ENCODE measurements around the gene ADGRA1.

ADGRA1 gene

DNA sequence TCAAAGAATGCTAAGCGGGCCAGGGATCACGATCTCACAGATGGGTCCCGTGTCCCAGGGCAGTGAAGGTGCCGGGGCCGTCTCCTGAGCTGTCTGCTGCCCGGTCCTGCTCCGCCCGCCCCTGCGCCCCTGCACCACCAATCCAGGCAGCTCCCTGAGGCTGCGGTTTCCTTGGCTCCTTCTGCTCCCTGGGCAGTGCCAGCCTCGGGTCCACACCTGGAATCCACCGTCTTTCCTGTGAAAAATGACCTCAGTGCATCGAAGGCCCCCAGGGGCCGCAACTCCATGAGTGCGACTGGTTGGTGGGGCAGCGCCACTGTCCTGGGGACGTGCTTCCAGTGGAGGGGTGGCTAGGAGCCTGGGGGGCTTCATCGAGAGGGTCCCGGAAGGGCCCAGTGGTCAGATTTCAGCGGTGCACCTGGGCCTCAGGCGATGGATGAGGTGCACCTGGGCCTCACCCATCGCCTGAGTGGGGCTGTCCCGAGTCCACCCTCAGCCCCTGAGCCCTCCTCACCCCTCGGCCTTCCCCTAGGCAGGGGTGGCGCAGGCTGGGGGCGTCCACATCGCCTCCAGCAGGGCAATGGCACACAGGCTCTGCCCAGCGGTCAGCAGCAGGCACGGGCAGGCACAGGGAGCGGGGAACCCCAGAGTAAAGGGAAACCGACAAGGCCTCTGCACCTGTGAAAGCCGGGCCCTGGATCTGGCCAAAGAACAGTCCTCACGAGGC lies 27.2 kb downstream of the ADGRA1 start:
- no peak for DNase-seq

DNA sequence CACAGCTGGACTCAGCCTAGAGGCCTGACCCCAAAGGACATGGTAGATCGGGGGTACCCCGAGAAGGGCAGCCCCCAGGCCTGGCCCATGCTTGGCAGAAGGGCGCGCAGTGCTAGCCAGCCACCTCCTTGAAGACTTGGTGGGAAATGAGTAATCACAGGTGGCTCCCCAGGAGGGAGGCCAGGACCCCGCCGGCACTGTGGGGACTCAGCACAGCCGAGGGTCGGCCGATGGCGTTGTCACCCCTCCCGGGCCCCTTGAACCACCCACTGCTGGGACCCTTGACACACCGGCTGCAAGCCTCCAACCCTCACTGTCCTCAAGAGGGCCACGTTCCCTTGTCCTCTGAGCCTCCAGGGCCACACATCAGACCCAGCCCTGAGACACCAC lies 27.7 kb downstream of the ADGRA1 start:
- DNase-seq: no peak

DNA sequence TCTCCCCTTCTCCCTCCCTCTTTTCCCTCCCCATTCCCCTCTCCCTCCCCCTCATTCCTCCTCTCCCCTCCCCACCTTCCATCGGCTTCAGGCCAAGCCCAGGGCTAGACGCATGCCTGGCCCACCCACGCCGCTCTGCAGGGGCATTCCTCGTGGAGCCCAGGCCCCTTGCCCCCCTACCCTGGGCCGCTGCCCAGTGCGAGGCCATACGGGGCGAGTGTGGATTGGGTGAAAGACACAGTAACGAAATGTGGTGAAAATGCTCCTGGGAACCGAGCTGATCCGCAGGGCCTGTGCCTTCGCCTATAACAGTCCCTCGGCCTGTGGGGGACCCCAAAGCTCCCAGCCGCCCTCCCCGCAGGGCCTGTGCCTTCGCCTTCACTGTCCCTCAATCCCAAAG lies 28.3 kb downstream of the ADGRA1 start:
- DNase-seq: no peak

DNA sequence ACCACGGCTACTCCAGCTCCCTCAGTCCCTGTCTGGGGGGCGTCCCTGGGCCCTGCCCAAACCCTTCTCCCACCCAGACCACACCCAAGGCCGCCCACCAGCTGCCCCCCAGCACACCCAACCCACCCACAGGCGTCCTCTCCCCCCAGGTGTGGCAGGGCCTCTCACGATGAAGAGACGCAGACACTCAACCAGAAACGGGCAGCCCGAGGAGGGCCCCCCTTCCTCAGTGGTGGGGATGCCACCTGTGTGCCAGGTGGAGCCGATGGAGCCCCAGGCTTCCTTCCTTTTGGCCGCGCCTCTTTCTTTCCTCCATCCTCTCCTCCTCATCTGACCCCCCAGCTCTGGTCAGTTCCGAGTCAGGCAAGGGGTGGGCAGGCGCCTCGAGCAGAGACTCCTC lies 28.7 kb downstream of the ADGRA1 start:
- DNase-seq: no peak

- DNase-seq: no peak
Observed at GRCh38 chr10:133117036-133117687, 29.4 kb downstream of the ADGRA1 start.

DNA sequence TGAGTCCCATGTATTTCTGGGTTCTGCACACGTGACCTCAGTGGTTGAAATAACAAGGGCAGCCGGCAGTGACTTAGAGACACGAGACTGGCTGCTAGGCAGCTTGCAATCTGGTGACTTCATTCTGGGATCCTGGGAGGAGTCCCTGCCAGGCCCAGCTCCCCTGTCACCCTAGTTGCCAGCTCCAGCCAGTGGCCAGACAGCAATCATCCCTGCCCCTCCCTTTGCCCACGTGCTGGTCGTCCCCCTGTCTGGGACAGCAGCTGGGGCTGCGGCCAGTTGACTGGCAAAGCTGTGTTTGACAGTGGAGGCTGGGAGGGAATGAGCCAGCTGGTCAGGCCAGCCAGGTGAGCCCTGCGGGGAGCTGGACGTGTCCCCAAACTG lies 30.0 kb downstream of the ADGRA1 start:
- no peak for DNase-seq

DNA sequence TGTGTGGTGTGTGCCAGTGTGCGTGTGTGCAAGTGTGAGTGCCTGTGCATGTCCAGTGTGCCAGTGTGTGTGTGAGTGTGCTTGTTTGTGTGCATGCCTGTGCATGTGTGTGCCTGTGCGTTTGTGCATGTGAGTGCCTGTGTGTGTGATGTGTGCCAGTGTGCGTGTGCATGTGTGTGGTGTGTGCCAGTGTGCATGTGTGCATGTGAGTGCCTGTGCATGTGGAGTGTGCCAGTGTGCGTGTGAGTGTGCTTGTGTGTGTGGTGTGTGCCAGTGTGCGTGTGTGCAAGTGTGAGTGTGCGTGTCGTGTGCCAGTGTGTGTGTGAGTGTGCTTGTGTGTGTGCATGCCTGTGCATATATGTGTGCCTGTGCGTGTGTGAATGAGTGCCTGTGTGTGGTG lies 33.8 kb downstream of the ADGRA1 start:
- no peak for DNase-seq

GRCh38 chr10:133122171-133122935 lies 34.6 kb downstream of the ADGRA1 start:
- no peak for DNase-seq

GRCh38 chr10:133123050-133123745 lies 35.5 kb downstream of the ADGRA1 start:
- no peak for DNase-seq

DNA sequence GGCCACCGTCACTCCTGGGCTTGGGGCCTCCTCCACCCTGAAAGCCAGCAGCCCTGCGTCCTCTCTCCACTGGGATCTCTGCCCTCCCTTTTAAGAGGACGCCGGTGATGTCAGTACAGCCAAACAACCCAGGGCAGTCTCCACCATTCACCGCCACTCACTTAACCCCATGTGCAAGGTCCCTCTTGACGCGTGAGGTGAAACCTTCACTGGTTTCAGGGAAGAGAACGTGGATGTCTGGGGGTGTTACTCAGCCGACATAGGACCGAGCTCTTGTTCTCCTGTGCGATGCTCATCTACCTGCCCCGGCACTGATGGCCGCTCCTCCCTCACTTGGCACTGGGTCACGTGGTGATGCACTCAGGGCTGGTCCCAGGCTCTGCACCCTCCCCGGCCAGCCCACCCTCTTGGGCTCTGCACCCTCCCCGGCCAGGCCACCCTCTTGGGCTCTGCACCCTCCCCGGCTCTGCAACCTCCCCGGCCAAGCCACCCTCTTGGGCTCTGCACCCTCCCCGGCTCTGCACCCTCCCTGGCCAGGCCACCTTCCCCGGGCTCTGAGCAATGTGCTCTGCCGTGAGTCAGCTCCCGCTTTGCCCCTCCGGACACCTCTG lies 36.1 kb downstream of the ADGRA1 start:
- DNase-seq: no peak

GRCh38 chr10:133124357-133125211 lies 36.9 kb downstream of the ADGRA1 start:
- no peak for DNase-seq

DNA sequence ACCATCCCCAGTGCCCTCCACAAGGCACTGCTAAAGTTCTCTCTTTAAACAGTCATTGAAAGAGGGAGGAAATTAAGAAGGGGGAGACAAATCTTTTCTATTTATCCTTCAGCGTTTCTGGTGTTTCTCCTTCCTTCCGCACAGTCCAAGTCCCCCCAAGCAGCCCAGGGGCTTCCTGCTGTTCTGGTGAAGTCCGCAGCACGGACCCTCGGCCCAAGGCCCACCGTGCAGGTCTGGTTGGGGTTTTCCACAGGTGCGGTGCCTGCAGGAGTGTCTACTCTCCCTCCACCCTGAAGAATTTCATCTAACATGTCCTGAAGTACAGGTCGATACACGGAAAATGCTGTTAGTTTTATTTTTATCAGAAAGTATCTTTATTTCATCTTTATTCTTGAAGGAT lies 38.2 kb downstream of the ADGRA1 start:
- no peak for DNase-seq

DNA sequence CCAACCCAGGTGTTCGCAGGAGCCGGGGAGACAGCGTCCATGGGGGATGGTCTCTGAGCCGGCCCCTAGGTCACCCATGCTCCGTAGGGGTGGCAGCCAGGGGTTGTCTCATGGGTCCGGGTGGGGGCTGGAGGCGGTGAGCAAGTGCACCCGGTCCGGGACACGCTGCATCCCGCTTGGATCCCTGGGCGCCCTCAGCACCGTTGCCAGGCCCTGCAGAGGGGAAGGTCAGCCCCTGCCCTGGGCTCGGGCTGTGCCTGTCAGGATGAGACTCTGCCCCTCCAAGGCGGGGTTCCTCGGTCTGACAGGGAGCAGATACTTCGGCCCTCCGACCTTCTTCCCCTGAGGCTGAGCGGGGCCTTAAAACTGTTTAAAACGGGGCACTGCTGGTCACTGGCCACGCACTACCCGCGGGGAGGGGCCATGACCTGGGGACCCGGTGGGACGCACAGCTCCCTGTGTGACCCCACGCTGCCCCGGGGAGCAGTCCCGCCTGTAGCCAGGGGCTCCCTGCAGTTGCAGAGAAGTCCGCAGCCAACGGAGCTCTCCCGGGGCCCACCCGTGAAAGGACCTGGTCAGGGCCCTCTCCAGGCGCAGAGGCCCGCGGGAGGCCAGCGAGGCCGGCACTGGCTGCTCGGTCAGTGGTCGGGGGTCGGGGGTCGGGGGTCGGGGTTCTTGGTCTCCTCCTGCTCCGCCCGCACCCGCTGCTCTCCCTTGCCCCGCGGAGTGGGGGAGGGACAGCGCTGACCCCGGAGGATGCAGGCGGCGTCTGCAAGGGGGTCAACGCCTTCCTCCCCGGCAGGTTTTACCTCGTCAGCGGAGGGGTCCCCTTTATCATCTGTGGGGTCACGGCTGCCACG lies 38.9 kb downstream of the ADGRA1 start:
- DNase-seq: no peak

DNA sequence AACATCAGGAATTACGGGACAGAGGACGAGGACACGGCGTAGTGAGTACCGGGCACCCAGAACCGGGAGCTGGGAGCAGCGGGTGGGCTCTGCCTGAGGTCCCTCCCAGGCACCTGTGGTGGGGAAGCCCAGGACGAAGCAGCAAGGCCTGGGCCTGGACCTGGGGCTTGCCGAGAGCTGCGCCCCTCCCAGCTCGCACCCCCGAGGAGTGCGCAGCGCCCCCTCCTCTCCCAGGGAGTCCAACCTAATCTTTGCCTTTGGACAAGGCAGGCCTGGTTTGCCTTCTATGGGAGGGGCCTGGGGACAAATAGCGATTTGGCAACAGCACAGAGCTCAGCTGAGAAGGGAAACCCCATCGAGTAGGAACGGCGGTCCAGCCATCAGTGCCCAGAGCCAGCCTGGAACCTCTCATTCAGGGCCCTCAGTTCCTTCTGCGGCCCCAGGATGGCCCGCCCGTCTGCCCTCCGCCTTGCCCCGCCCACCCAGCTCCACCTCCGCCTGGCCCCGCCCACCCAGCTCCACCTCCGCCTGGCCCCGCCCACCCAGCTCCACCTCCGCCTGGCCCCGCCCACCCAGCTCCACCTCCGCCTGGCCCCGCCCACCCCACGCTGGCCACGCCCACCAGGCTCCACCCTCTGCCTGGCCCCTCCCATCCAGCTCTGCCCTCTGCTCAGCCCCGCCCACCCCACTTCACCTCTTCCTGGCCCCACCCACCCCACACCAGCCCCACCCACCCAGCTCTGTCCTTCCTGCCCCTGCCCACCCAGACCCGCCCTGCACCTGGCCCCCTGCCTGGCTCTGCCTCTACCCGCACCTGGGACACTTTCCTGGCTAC lies 39.8 kb downstream of the ADGRA1 start:
- DNase-seq: peak; percentile 6

DNA sequence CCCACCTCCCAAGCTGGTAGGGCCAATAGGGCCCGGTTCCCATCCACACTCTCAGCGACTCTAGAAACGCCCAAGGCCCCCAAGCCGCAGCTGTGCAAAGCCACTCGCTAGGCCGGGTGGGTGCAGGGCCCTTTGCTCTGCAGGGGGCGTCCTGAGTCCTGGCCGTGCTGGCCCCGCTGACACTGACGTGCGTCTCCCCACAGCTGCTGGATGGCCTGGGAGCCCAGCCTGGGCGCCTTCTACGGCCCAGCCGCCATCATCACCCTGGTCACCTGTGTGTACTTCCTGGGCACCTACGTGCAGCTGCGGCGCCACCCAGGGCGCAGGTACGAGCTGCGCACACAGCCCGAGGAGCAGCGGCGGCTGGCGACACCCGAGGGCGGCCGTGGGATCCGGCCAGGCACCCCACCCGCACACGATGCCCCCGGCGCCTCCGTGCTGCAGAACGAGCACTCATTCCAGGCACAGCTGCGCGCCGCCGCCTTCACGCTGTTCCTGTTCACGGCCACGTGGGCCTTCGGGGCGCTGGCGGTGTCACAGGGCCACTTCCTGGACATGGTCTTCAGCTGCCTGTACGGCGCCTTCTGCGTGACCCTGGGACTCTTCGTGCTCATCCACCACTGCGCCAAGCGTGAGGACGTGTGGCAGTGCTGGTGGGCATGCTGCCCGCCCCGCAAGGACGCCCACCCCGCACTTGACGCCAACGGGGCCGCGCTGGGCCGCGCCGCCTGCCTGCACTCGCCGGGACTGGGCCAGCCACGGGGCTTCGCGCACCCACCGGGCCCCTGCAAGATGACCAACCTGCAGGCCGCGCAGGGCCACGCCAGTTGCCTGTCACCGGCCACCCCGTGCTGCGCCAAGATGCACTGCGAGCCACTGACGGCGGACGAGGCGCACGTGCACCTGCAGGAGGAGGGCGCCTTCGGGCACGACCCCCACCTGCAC lies 40.7 kb downstream of the ADGRA1 start:
- DNase-seq: no peak

GRCh38 chr10:133129071-133129858 lies 41.5 kb downstream of the ADGRA1 start:
- no peak for DNase-seq

DNA sequence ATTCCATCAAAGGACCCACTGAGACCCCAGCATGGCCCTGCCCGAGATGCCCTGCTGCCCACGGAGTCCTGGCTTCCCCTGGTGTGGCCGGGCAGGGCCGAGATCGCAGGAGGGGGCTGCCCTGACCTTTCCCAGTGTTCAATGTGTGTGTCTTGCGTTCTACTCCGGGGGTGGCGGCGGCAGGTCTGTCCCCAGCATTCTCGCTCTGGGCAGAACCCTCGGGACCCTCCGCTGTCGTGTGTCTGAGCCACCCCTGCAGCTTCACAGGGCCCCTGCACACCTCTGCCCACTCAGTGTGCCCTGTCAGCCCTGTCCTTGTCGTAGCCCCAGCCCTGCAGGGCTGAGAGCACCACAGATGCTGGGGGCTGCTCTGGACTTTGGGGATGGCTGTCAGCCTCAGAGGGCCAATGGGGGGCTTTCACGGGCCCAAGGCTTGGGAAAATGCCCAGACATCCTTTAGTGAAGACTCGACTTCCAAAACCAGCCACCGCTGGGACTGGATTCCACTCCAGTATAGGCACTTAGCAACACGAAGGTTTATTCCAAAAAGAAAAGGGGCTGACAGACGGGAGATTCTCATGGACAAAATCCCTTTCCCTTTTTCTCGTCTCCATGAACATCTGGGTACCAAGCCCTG lies 42.3 kb downstream of the ADGRA1 start:
- DNase-seq: no peak

DNA sequence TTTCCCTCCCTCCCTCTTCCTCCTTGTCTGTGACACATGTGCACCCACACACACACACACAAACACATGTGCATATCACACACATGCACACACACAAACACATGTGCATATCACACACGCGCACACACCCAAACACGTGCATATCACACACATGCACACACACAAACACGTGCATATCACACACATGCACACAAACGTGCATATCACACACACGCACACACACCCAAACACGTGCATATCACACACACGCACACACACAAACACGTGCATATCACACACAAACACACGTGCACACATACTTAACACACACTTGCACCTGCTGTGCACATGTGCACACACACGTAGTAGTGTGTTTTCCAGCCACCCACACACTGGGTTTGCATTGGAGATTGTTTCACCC lies 42.9 kb downstream of the ADGRA1 start:
- DNase-seq: no peak
